ENCODE measurements around the gene NAGK. TPM values are rescaled to one million over a fixed set of nuclear protein-coding genes. Genes with fewer than 3 reads are reported as not detected.
A peak's percentile ranks its signal among the peaks of the same experiment; 100 is the strongest.

The NAGK gene
- total and polyA plus RNA-seq, 2 donors: 93.2 to 206 TPM

DNA sequence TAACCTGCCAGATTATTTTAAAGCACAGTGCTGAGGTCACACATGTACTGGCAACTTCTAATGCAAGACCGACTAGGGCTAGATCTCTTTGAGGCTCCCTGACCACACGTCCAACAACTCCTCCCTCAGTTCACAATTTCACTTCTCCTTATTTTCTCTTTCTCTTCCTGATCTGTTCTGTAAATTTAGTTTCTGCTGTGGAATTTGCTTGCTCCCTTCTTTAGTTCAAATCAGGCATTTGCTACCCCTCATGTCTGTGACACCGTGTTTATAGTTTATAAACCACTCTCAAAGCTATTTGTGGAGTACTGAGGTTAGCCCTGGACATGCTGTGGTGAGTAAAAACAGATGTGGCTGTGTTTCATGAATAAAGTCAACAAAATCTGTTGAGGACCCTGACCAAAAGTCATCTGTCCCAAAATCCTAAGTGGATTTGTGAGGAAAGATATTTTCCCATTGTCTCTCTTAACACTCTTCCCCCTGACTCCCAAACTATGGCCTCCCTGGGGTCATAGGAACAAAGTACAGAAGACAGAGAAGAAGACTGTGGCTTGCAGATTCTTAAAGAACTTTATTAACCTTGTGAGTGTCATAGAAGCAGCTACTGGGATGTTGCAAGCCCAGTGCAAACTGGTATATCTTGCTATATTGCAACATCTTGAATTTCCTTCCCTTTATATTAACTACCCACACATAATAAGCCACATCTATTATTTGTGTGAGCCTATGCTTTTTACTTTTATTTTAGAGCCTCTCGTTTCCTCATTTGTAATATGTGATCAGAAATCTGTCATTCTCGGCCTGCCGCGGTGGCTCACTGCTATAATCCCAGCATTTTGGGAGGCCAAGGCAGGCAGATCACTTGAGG, 3.5 kb upstream of the NAGK start:
- Histone ChIP-seq H3K4me3 (ENCODE audit: low read length in 2 of 2) (no peak overlapping the region), H3K36me3 (ENCODE audit: control insufficient read depth in 2 of 2, insufficient read depth in 2 of 2, low read length in 1 of 2) (no peaks in the 10 kb centered on the region), H3K4me1 (ENCODE audit: control insufficient read depth in 2 of 2, insufficient read depth in 2 of 2, low read length in 2 of 2) (peaks cover 7 to 18% of the 10 kb centered on the region in 2 donors), H3K27ac (ENCODE audit: low read depth in 1 of 2, low read length in 1 of 2) (peak overlapping the region; percentile 2 to 33), H3K9me3 (ENCODE audit: control insufficient read depth in 2 of 2, insufficient read depth in 1 of 2, low read length in 1 of 2) (peaks cover 0 to 8% of the 10 kb centered on the region in 2 donors), H3K27me3 (ENCODE audit: control insufficient read depth in 2 of 2, insufficient read depth in 1 of 2, low read length in 1 of 2) (no peaks in the 10 kb centered on the region)
- 76% methylated on average over 7 of the region's 7 CpGs for WGBS
- DNase-seq (ENCODE audit: low read depth in 6 of 9, low spot score in 9 of 9): no peak

DNA sequence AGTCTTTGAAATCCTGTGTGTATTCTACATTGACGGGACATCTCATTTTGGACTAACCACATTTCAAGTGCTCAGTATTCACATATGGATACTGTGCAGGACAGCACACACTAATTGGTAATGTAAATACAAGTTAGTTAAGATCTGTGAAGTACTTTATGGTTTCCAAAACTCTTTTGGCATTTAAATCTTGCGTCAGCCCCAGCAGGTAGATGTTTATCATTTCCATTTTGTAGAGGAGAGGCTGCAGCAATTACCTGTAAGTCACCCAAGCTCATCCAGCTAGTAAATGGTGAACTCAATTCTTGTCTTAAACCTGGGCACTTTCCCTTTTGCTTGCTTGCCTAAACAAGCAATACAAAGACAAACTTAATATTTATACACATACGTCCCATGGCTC, 1.6 kb upstream of the NAGK start:
- DNase-seq (ENCODE audit: low read depth in 6 of 9, low spot score in 9 of 9): peak in 1 of 9 donors; percentile 2
- Histone ChIP-seq H3K4me3 (ENCODE audit: low read length in 2 of 2) (no peak overlapping the region), H3K27ac (ENCODE audit: low read depth in 1 of 2, low read length in 1 of 2) (no peak overlapping the region), H3K9me3 (ENCODE audit: control insufficient read depth in 2 of 2, insufficient read depth in 1 of 2, low read length in 1 of 2) (peaks cover 0 to 8% of the 10 kb centered on the region in 2 donors), H3K27me3 (ENCODE audit: control insufficient read depth in 2 of 2, insufficient read depth in 1 of 2, low read length in 1 of 2) (no peaks in the 10 kb centered on the region), H3K36me3 (ENCODE audit: control insufficient read depth in 2 of 2, insufficient read depth in 2 of 2, low read length in 1 of 2) (peaks cover 0 to 4% of the 10 kb centered on the region in 2 donors), H3K4me1 (ENCODE audit: control insufficient read depth in 2 of 2, insufficient read depth in 2 of 2, low read length in 2 of 2) (peaks cover 9 to 31% of the 10 kb centered on the region in 2 donors)
- 97% methylated on average over 3 of the region's 3 CpGs for WGBS

DNA sequence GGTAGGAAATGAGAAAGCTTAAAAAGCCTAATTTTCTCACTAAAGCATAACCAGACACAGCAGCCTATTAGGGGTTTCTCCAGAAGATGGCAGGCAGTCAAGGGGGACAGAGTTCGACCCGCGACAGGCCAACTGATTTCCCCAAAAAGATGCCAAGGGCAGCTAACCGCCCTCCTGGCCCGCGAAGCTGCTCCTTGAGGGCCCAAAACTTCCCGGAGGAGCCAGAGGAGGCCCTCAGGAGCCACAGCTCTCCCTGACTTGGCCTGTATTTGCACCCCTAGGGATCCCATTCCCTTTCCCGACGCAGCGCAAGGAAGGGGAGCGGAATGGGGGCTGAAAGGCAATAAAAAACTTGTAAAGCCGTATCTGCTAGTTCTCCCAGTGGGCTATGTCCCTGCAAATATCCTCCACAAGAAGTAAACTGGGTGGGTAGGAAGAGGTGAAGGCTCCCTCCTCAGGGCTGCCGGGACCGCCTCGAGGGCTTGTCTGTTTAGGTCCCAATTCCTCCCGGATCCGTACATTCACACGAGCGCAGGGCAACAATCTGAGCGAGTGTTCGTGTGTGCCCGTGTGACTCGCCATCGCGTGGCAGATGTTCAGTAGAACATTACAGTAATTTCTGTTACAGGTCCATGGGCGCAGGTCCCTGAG, 756 bp upstream of the NAGK start:
- Histone ChIP-seq H3K27ac (ENCODE audit: low read depth in 1 of 2, low read length in 1 of 2) (peak overlapping the region; percentile 94 to 95), H3K4me1 (ENCODE audit: control insufficient read depth in 2 of 2, insufficient read depth in 2 of 2, low read length in 2 of 2) (peaks cover 10 to 38% of the 10 kb centered on the region in 2 donors), H3K36me3 (ENCODE audit: control insufficient read depth in 2 of 2, insufficient read depth in 2 of 2, low read length in 1 of 2) (peaks cover 6 to 11% of the 10 kb centered on the region in 2 donors), H3K27me3 (ENCODE audit: control insufficient read depth in 2 of 2, insufficient read depth in 1 of 2, low read length in 1 of 2) (no peaks in the 10 kb centered on the region), H3K9me3 (ENCODE audit: control insufficient read depth in 2 of 2, insufficient read depth in 1 of 2, low read length in 1 of 2) (peaks cover 0 to 8% of the 10 kb centered on the region in 2 donors), H3K4me3 (ENCODE audit: low read length in 2 of 2) (peak overlapping the region; percentile 52 to 96)
- WGBS: 3% methylated on average over 26 of the region's 26 CpGs
- DNase-seq (ENCODE audit: low read depth in 6 of 9, low spot score in 9 of 9): no peak

DNA sequence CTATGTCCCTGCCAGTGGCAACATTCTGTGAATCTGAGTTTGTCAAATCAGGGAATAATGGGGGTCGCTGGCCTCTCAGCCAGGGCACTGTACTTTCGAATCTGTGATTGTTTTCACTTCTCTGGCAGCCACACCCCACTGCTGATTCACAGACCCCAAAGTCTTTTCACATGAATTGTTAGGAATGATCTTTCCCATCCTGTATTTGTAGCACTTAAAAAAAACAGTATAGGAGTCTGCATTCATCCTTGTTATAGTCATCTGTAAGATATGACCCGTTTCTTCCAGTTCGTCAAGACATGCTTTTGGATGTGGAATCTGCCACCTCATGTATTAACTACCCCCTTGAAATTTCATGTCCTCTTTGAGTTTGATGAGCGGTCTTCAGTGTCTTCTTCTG, 928 bp downstream of the NAGK start:
- Histone ChIP-seq H3K4me1 (ENCODE audit: control insufficient read depth in 2 of 2, insufficient read depth in 2 of 2, low read length in 2 of 2) (peaks cover 10 to 40% of the 10 kb centered on the region in 2 donors), H3K4me3 (ENCODE audit: low read length in 2 of 2) (peak overlapping the region; percentile 52 to 96), H3K27me3 (ENCODE audit: control insufficient read depth in 2 of 2, insufficient read depth in 1 of 2, low read length in 1 of 2) (no peaks in the 10 kb centered on the region), H3K9me3 (ENCODE audit: control insufficient read depth in 2 of 2, insufficient read depth in 1 of 2, low read length in 1 of 2) (peaks cover 0 to 8% of the 10 kb centered on the region in 2 donors), H3K36me3 (ENCODE audit: control insufficient read depth in 2 of 2, insufficient read depth in 2 of 2, low read length in 1 of 2) (peaks cover 20 to 27% of the 10 kb centered on the region in 2 donors), H3K27ac (ENCODE audit: low read depth in 1 of 2, low read length in 1 of 2) (peak overlapping the region in 1 of 2 donors; percentile 95)
- DNase-seq (ENCODE audit: low read depth in 6 of 9, low spot score in 9 of 9): no peak
- 80% methylated on average over 5 of the region's 5 CpGs for WGBS

DNA sequence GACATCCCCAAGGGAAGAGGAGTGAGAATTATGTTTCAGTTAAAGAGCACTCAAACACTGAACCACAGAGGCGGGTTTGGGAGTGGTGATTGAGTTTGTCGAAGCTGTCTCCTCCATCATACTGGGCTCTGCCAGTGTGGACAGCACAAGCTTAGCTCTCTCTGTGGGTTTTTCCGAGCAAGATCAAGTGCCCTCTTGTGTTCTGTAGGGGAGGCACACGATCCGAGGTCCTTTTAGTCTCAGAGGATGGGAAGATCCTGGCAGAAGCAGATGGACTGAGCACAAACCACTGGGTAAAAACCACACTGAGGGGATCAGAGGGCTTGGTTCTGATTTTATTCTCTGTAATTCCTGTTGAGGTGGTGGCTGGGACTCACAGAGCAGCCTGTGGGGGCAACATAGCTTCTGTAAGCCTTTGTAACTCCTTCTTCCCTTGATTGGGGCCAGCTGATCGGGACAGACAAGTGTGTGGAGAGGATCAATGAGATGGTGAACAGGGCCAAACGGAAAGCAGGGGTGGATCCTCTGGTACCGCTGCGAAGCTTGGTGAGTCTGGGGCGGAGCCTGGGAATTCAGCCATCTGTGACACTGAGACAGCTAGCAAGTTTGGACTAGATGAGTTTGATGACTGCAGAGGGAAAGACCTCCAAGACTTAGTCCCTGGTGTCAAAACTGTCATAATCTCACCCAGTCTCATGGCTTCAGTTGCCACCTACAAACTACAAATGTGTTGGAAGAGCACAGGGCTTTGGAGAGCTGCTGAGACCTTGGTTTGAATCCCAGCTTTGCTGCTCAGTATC, 2.0 kb downstream of the NAGK start:
- Histone ChIP-seq H3K9me3 (ENCODE audit: control insufficient read depth in 2 of 2, insufficient read depth in 1 of 2, low read length in 1 of 2) (peaks cover 0 to 8% of the 10 kb centered on the region in 2 donors), H3K36me3 (ENCODE audit: control insufficient read depth in 2 of 2, insufficient read depth in 2 of 2, low read length in 1 of 2) (peaks cover 27 to 29% of the 10 kb centered on the region in 2 donors), H3K27me3 (ENCODE audit: control insufficient read depth in 2 of 2, insufficient read depth in 1 of 2, low read length in 1 of 2) (no peaks in the 10 kb centered on the region), H3K27ac (ENCODE audit: low read depth in 1 of 2, low read length in 1 of 2) (peak overlapping the region in 1 of 2 donors; percentile 65), H3K4me3 (ENCODE audit: low read length in 2 of 2) (no peak overlapping the region), H3K4me1 (ENCODE audit: control insufficient read depth in 2 of 2, insufficient read depth in 2 of 2, low read length in 2 of 2) (peaks cover 10 to 40% of the 10 kb centered on the region in 2 donors)
- WGBS: 83% methylated on average over 10 of the region's 10 CpGs
- peak in 1 of 9 donors; percentile 20 for DNase-seq (ENCODE audit: low read depth in 6 of 9, low spot score in 9 of 9)

DNA sequence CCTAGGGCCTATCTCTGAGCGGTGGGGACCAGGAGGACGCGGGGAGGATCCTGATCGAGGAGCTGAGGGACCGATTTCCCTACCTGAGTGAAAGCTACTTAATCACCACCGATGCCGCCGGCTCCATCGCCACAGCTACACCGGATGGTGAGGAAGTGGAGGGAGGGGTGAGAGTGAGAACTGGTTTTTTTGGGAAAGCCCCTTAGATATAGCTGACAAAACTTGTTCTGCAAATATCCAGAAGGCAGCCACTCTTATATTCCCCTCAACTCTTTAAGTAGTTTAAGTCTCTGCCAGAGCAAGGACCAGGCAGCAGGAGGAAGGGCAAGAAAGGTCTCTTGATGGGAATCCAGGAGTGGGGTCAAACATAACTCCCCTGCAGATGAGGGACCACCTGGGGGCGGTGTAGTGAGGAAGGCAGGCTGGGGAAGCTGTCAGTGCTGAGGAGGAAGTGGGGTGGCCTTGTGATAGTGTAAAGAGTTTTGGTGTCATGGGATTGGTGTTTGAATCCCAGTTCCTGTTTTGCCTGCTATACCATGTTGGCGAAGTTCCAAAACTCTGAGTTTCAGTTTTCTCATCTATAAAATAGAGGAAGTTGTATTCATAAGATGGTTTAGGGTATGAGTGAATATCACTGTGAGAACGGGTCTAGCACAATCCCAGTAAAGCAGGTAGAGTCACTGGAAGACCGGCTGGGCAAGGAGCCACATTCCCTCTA, 3.4 kb downstream of the NAGK start:
- peak in 3 of 9 donors; percentile 15 to 56 (median 22) for DNase-seq (ENCODE audit: low read depth in 6 of 9, low spot score in 9 of 9)
- Histone ChIP-seq H3K27ac (ENCODE audit: low read depth in 1 of 2, low read length in 1 of 2) (peak overlapping the region; percentile 22 to 65), H3K4me3 (ENCODE audit: low read length in 2 of 2) (no peak overlapping the region), H3K4me1 (ENCODE audit: control insufficient read depth in 2 of 2, insufficient read depth in 2 of 2, low read length in 2 of 2) (peaks cover 10 to 40% of the 10 kb centered on the region in 2 donors), H3K27me3 (ENCODE audit: control insufficient read depth in 2 of 2, insufficient read depth in 1 of 2, low read length in 1 of 2) (no peaks in the 10 kb centered on the region), H3K36me3 (ENCODE audit: control insufficient read depth in 2 of 2, insufficient read depth in 2 of 2, low read length in 1 of 2) (peaks cover 35 to 42% of the 10 kb centered on the region in 2 donors), H3K9me3 (ENCODE audit: control insufficient read depth in 2 of 2, insufficient read depth in 1 of 2, low read length in 1 of 2) (peaks cover 0 to 8% of the 10 kb centered on the region in 2 donors)
- WGBS: 42% methylated on average over 14 of the region's 14 CpGs

DNA sequence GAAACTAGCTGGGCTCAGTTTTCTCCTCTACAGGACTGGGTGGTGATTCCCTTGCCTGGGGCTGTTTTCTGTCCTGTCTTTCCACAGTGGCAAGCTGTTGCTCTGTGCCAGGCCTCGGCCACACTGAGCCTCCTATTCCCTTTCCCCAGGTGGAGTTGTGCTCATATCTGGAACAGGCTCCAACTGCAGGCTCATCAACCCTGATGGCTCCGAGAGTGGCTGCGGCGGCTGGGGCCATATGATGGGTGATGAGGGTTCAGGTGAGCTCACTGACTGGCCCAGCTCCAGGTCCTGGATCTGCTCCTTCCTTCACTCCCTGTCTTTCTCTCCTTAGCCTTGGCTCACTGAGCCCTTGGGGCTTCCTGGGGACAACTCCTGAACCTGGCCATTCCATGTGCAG, 4.0 kb downstream of the NAGK start:
- H3K4me3 ChIP-seq (ENCODE audit: low read length in 2 of 2): no peak overlapping the region
- peaks cover 8 to 37% of the 10 kb centered on the region in 2 donors for H3K4me1 ChIP-seq (ENCODE audit: control insufficient read depth in 2 of 2, insufficient read depth in 2 of 2, low read length in 2 of 2)
- peaks cover 0 to 8% of the 10 kb centered on the region in 2 donors for H3K9me3 ChIP-seq (ENCODE audit: control insufficient read depth in 2 of 2, insufficient read depth in 1 of 2, low read length in 1 of 2)
- peak overlapping the region in 1 of 2 donors; percentile 49 for H3K27ac ChIP-seq (ENCODE audit: low read depth in 1 of 2, low read length in 1 of 2)
- peaks cover 39 to 48% of the 10 kb centered on the region in 2 donors for H3K36me3 ChIP-seq (ENCODE audit: control insufficient read depth in 2 of 2, insufficient read depth in 2 of 2, low read length in 1 of 2)
- DNase-seq (ENCODE audit: low read depth in 6 of 9, low spot score in 9 of 9): no peak
- WGBS: 98% methylated on average over 4 of the region's 4 CpGs
- no peaks in the 10 kb centered on the region for H3K27me3 ChIP-seq (ENCODE audit: control insufficient read depth in 2 of 2, insufficient read depth in 1 of 2, low read length in 1 of 2)

DNA sequence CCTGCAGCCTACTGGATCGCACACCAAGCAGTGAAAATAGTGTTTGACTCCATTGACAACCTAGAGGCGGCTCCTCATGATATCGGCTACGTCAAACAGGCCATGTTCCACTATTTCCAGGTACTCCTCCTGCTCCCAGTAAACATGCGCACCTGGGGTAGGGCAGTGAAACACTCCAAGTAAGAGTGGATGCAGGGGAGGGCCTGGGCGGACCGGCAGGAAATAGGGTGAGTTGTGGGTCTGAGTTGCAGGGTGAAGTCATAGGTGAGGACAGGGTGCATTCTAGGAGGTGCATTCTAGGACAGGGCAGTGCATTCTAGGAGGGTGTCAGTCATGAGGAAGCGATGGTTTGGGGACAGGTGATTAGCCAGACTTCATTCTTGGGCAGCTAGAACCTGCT, 5.0 kb downstream of the NAGK start:
- peaks cover 6 to 33% of the 10 kb centered on the region in 2 donors for H3K4me1 ChIP-seq (ENCODE audit: control insufficient read depth in 2 of 2, insufficient read depth in 2 of 2, low read length in 2 of 2)
- no peak overlapping the region for H3K27ac ChIP-seq (ENCODE audit: low read depth in 1 of 2, low read length in 1 of 2)

More for the DNA sequence above, 5.0 kb downstream of the NAGK start:
- no peak overlapping the region for H3K4me3 ChIP-seq (ENCODE audit: low read length in 2 of 2)
- over 99% methylated on average over 8 of the region's 8 CpGs for WGBS
- no peak for DNase-seq (ENCODE audit: low read depth in 6 of 9, low spot score in 9 of 9)
- no peaks in the 10 kb centered on the region for H3K27me3 ChIP-seq (ENCODE audit: control insufficient read depth in 2 of 2, insufficient read depth in 1 of 2, low read length in 1 of 2)
- H3K9me3 ChIP-seq (ENCODE audit: control insufficient read depth in 2 of 2, insufficient read depth in 1 of 2, low read length in 1 of 2): peaks cover 0 to 4% of the 10 kb centered on the region in 2 donors
- peaks cover 47 to 54% of the 10 kb centered on the region in 2 donors for H3K36me3 ChIP-seq (ENCODE audit: control insufficient read depth in 2 of 2, insufficient read depth in 2 of 2, low read length in 1 of 2)
